ENCODE measurements around the gene ASCC1. TPM values are rescaled to one million over a fixed set of nuclear protein-coding genes. Genes with fewer than 3 reads are reported as not detected.
"Not testable (repeated sequence)": the region's sequence is repeated elsewhere in the genome, so short reads cannot be mapped to it uniquely, and the experiment has no call there.

The ASCC1 gene
- total RNA-seq, 1 experiment from 2014 or later, result 51.3 TPM

GRCh38 chr10:72251635-72252034 lies 35.6 kb upstream of the ASCC1 start:
- peaks cover 61% of the 10 kb centered on the region for H3K4me1 Mint-ChIP-seq (ENCODE audit: low read depth, unreplicated experiment)
- H3K27me3 Mint-ChIP-seq (ENCODE audit: unreplicated experiment), result no peaks in the 10 kb centered on the region
- intact Hi-C loops (cut with micrococcal nuclease; ENCODE audit: unreplicated experiment), result no loop called here
- no peaks in the 10 kb centered on the region for H3K9me3 Mint-ChIP-seq (ENCODE audit: low read depth, unreplicated experiment)
- no peak for TF ChIP-seq CTCF (IDR thresholded peaks at IDR 0.05; ENCODE audit: unreplicated experiment)
- no peak overlapping the region for H3K4me3 Mint-ChIP-seq (ENCODE audit: low read depth, unreplicated experiment)
- CTCF ChIA-PET, result no interaction called here
- BruUV-seq (replicated peaks), result no TSS peak
- H3K36me3 Mint-ChIP-seq (ENCODE audit: insufficient read depth, unreplicated experiment), result peaks cover 34% of the 10 kb centered on the region
- no peak for DNase-seq
- H3K27ac Mint-ChIP-seq (ENCODE audit: unreplicated experiment), result peak overlapping the region; percentile 40

- intact Hi-C loops (cut with micrococcal nuclease; ENCODE audit: unreplicated experiment), result no loop called here
- no TSS peak for BruUV-seq (replicated peaks)
- H3K4me1 Mint-ChIP-seq (ENCODE audit: low read depth, unreplicated experiment), result peaks cover 61% of the 10 kb centered on the region
- no peak for TF ChIP-seq CTCF (IDR thresholded peaks at IDR 0.05; ENCODE audit: unreplicated experiment)
- no peaks in the 10 kb centered on the region for H3K9me3 Mint-ChIP-seq (ENCODE audit: low read depth, unreplicated experiment)
- peak; percentile 44 for DNase-seq
- peak overlapping the region; percentile 77 for H3K27ac Mint-ChIP-seq (ENCODE audit: unreplicated experiment)
- H3K4me3 Mint-ChIP-seq (ENCODE audit: low read depth, unreplicated experiment), result no peak overlapping the region
- peaks cover 34% of the 10 kb centered on the region for H3K36me3 Mint-ChIP-seq (ENCODE audit: insufficient read depth, unreplicated experiment)
- CTCF ChIA-PET, result no interaction called here
- H3K27me3 Mint-ChIP-seq (ENCODE audit: unreplicated experiment), result no peaks in the 10 kb centered on the region
These were observed 34.6 kb upstream of the ASCC1 start for GRCh38 chr10:72250666-72251065.

- CTCF ChIA-PET; DNase-seq; H3K9me3 Mint-ChIP-seq (ENCODE audit: low read depth, unreplicated experiment); intact Hi-C loops (cut with micrococcal nuclease; ENCODE audit: unreplicated experiment); H3K27me3 Mint-ChIP-seq (ENCODE audit: unreplicated experiment): not testable (repeated sequence)
- TSS peak; percentile 83 for BruUV-seq (replicated peaks)
- peak overlapping the region; percentile 91 for H3K27ac Mint-ChIP-seq (ENCODE audit: unreplicated experiment)
- H3K36me3 Mint-ChIP-seq (ENCODE audit: insufficient read depth, unreplicated experiment), result peaks cover 37% of the 10 kb centered on the region
- H3K4me3 Mint-ChIP-seq (ENCODE audit: low read depth, unreplicated experiment), result peak overlapping the region; percentile 32
- peaks cover 60% of the 10 kb centered on the region for H3K4me1 Mint-ChIP-seq (ENCODE audit: low read depth, unreplicated experiment)
These were observed 33.2 kb upstream of the ASCC1 start for GRCh38 chr10:72249176-72249862.

DNA sequence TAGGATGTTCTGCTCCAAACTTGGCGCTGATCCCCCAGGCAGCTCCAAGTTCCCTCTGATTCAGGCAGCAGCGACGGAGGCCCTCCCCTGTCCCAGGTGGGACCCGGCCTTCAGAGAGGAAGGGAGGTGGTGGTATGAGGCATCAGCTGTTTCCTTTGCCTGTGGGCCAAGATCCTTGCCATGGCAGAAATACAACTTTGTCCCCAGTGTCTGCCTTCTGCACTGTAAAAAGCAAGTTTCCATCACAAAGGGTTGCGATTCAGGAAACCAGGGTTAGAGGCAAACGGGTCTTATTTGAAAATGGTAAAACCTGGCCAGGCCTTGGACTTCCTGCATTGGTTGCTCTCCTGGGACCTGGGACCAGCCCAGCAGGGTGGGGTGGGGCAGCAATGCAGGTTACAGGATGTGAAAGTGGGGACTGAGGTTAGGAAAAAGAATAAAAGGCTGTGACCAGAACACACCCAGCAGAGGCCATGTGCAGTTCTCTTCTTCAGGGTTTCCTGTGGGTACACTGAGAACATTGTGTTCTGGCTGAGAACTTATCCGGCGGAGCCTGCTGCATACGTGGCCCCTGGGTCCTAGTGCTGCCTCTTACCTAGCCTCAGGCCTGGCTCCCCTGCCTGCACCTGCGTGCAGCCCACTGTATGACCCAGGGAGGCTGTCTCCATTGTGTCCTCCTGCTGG lies 32.5 kb upstream of the ASCC1 start:
- no peak for TF ChIP-seq CTCF (IDR thresholded peaks at IDR 0.05; ENCODE audit: unreplicated experiment)
- peak overlapping the region; percentile 91 for H3K27ac Mint-ChIP-seq (ENCODE audit: unreplicated experiment)
- no TSS peak for BruUV-seq (replicated peaks)

More for the DNA sequence above, 32.5 kb upstream of the ASCC1 start:
- DNase-seq, result peak; percentile 90
- H3K9me3 Mint-ChIP-seq (ENCODE audit: low read depth, unreplicated experiment), result no peaks in the 10 kb centered on the region
- CTCF ChIA-PET, result interaction anchor here (0.6 to 1.5 kb wide), 8 partner anchors 12 to 334 kb away, joined by 3 to 7 read pairs (median 4); partner anchors contain the start of gene DDIT4
- intact Hi-C loops (cut with micrococcal nuclease; ENCODE audit: unreplicated experiment), result no loop called here
- peaks cover 65% of the 10 kb centered on the region for H3K4me1 Mint-ChIP-seq (ENCODE audit: low read depth, unreplicated experiment)
- peak overlapping the region; percentile 32 for H3K4me3 Mint-ChIP-seq (ENCODE audit: low read depth, unreplicated experiment)
- H3K36me3 Mint-ChIP-seq (ENCODE audit: insufficient read depth, unreplicated experiment), result peaks cover 37% of the 10 kb centered on the region
- no peaks in the 10 kb centered on the region for H3K27me3 Mint-ChIP-seq (ENCODE audit: unreplicated experiment)
